ENCODE results near the gene LIMD2.

GRCh38 chr17:63680700-63681099 lies 19.2 kb downstream of the LIMD2 start:
- TF ChIP-seq MXI1 (IDR thresholded peaks at IDR 0.05; ENCODE audit: borderline replicate concordance, low read depth, low read length) (no peak), POLR2A (IDR thresholded peaks at IDR 0.05; ENCODE audit: low read depth, low read length) (no peak), CTCF (conservative IDR thresholded peaks at IDR 0.05; ENCODE audit: low read depth, low read length) (no peak), USF2 (IDR thresholded peaks at IDR 0.05; ENCODE audit: low read depth, low read length) (no peak), FOS (IDR thresholded peaks at IDR 0.05; ENCODE audit: low read depth, low read length) (no peak), MAZ (IDR thresholded peaks at IDR 0.05; ENCODE audit: borderline replicate concordance, low read depth, low read length) (no peak)
